ENCODE data around the gene POGZ.
"Not testable (repeated sequence)": the region's sequence is repeated elsewhere in the genome, so short reads cannot be mapped to it uniquely, and the experiment has no call there.

The POGZ gene

GRCh38 chr1:151411884-151412283, 47.4 kb downstream of the POGZ start:
- DNase-seq = no peak

- no peak for DNase-seq
These were observed 50.4 kb downstream of the POGZ start for GRCh38 chr1:151408891-151409290.

DNA sequence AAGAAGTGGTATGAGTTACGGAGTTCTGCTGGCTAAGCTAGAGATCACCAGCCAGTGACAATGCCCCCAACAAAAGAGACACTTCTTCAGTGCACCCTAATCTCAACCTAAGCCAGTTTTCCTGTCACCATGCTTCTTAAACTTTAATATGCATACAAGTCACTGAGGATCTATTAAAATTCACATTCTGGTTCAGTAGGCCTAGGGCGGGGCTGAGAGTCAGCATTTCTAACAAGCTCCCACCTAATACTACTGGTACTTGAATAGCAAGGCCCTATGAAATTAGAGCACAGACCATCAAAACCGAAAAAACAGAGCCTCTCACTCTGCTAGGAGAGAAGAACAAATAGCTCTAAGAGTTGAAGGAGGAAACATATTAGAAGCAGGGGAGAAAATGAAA, 52.0 kb downstream of the POGZ start:
- no peak for DNase-seq

DNA sequence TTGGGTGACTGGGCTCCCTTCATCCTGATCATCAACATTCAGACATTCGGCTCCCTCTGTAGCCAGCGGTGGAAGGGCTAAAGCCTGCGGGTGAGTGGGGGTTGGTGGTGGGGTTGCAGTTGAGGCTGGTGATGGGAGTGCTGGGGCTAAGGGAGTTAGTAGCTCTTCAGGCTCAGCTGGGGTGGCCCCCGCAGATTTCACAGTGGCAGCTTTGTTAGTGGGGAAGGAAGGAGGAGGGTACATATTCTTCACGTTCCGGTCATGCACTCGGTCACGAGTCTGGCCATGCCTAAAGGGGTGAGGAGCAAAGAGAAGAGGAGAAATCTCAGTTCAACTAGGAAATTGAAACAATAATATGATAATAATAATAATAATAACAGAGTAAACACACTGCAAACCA, 53.1 kb downstream of the POGZ start:
- no peak for DNase-seq

GRCh38 chr1:151405187-151405951, 53.9 kb downstream of the POGZ start:
- DNase-seq = no peak

DNA sequence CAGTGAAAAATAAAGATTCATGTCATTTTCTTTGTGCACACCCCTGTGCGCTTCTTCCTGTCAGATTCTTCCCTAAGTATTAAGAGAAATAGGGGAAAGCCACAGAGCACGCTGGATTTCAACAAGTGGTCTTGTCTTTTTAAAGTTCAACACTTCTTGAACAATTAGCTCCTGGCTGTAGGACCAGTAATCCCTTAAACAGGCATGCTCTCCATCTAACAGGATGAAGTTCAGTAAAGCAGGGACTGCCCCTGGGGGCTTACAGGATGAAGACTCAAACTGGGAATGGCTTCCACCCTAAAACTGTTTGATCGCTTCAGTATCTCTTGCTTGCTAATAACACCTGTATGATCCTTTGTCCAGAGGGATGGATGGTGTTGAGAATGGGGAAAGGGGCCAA, 55.7 kb downstream of the POGZ start:
- DNase-seq = no peak

GRCh38 chr1:151402764-151403163, 56.5 kb downstream of the POGZ start:
- DNase-seq = no peak

DNA sequence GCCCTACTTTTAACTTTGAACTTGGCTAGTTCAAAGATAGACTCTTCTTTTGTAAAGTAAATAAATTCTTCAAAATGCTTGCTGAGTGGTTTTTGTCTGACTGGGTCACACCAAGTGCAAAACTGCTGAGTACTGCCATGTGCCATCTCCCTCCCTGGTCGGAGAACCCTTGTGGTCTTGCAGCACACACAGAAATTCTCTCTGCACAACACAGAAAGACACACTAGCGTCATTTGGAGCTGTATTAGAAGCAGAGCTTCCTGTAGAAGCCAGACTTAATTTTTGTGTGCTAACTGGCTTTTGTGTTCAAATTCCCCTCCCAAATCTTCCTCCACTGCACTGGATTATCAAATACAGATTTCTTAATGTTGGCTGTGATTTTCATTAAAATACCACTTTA, 57.4 kb downstream of the POGZ start:
- no peak for DNase-seq

- DNase-seq = no peak
These were observed 58.0 kb downstream of the POGZ start for GRCh38 chr1:151401125-151401788.

GRCh38 chr1:151399324-151400171, 59.7 kb downstream of the POGZ start, which contains the start of gene PSMB4:
Gene PSMB4, plus strand, starts transcription at chr1:151399573. Its CDS starts 15 bp downstream, at chr1:151399588.
- DNase-seq = peak; percentile 98

DNA sequence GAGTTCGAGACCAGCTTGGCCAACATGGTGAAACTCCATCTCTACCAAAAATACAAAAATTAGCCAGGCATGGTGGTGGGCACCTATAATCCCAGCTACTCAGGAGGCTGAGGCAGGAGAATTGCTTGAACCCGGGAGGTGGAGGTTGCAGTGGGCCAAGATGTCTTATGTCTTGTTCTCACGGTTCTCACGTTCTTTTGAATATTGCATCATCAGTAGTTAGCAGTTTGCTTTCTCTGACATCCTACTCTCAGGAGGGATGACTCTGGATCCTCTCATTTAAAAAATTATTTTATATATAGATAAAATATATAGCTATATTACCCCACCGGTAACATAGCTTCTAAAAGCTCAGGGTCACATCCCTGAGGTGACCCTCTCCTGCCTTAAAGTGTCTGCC, 63.0 kb downstream of the POGZ start:
- not testable (repeated sequence) for DNase-seq

GRCh38 chr1:151393583-151393982, 65.7 kb downstream of the POGZ start:
- no peak for DNase-seq

DNA sequence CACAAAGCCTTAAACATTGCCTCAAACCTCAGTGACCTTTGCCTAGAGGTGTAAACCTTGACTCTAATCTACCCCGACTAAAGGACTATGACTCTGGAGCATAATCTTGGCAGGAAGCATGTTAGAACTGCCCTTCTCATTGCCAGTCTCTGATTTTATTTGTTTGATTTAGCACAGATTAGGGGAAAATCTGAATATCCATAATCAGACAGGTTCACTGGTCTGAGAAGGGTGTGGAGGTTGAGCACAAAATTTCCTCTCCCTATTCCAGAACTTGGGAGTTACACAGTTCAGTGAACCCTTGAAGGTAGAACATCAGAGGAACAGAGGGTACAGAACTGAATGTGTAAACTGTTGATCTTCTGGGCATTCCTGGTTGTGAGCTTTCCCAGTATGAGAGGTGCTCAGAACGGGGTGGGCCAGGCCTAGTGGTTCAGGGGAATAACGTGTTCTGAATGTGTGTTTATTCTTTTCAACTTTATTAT, 68.2 kb downstream of the POGZ start:
- DNase-seq = no peak

GRCh38 chr1:151390221-151391078, 68.8 kb downstream of the POGZ start:
- DNase-seq = not testable (repeated sequence)

- no peak for DNase-seq
These were observed 73.3 kb downstream of the POGZ start for GRCh38 chr1:151386002-151386401.

GRCh38 chr1:151384584-151384983, 74.7 kb downstream of the POGZ start:
- no peak for DNase-seq

DNA sequence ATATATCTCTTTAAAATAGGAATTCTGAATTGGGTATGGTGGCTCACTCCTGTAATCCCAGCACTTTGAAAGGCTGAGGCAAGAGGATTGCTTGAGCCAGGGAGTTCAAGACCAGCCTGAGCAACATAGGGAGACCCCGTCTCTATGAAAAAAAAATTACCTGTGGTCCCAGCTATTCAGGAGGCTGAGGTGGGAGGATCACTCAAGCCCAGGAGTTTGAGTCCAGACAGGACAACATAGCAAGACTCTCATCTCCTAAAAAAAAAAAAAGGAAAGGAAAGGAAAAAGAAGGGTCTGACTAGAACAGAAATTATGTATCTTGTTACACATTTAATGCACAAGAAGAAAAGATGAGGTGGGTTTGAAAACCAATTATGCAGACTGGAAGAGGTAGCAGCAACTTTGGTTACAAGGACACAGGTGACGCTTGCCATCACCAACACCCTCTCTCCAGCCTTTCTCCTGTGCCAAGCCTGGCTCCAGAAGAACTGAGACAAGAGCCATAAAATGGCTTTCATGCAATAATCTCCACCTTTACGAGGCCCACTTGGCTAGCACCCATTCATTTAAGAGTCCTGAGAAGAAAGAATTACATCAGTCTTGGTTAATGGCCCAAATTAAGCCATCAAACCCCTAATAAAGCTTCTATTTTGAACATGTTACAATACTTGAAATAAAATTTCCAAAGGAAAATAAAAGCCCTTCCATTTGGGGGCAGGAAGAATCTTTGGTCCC, 82.0 kb downstream of the POGZ start:
- DNase-seq = peak; percentile 51

GRCh38 chr1:151373196-151373595, 86.1 kb downstream of the POGZ start:
- DNase-seq = peak; percentile 24

DNA sequence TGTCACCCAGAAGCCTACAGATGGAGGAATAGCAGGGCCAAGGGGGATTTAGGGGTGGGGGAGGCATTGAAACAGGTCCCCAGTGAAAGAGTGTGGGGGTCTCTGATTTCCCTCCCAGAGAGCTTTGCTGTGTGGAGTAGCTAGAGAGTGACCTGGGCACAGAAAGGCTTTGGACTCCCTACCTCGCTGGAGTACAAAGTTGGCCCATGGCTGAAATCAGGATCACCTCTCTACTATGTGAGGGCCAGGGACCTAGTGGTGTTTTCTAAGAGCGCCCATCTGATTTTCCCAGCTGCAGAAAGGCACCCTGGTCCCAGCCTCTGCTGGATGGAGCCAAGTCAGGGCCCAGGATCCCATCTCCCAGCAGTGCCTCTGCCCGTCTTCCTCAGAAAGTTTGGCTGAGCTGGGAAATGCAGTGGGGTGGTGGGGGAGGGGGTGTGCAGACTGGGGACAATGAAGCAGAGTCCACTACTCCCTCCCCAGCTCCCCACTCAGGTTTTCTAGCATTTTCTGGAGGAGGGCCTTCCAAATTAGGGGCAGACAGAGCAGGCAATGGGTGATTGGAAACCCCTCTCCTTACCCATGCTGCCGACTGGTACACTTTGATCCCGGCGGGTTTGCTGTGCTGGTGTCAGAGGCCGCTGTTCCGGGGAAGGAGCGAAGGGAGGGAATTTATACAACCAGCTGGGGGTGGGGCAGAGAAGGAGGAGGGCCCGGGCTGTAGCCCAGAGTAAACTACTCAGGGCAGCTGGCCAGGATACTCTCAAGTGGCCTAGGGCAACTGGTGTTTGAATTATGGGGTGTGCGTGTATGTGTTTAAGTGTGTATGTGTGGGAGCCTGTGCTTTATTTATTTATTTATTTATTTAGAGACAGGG, 87.0 kb downstream of the POGZ start, which contains the start of gene SELENBP1:
SELENBP1 (minus strand) TSS at position 648 of the 877 bp plus-strand sequence; CDS start at position 584, 64 bp downstream.
- DNase-seq = peak; percentile 95

- DNase-seq = peak; percentile 91
These were observed 87.8 kb downstream of the POGZ start for GRCh38 chr1:151371370-151372057.

All from NCI-H1092 treated with DMSO at 0.1 percent for 48 hours (cell line).